ENCODE results near the gene BGN. TPM values are rescaled to one million over a fixed set of nuclear protein-coding genes. Genes with fewer than 3 reads are reported as not detected.

BGN gene
- total RNA-seq, 2 experiments from 2014 or later: not detected

- BruUV-seq (replicated peaks): no TSS peak
- POLR2A ChIA-PET: no interaction called here
Observed at GRCh38 chrX:153539171-153539978, 44.6 kb downstream of the BGN start.

GRCh38 chrX:153539979-153540358, 45.2 kb downstream of the BGN start:
- Histone ChIP-seq H3K9me3 (ENCODE audit: low read length) (no peaks in the 10 kb centered on the region), H3K79me2 (ENCODE audit: insufficient read depth, low read depth, low read length) (no peaks in the 10 kb centered on the region), H3K27ac (ENCODE audit: low read depth, low read length, poor library complexity, severe bottlenecking) (no peak overlapping the region), H3K4me1 (ENCODE audit: insufficient read depth, low read length, poor library complexity, severe bottlenecking) (no peaks in the 10 kb centered on the region), H3K36me3 (ENCODE audit: insufficient read depth, low read length) (no peaks in the 10 kb centered on the region), H2AFZ (ENCODE audit: low read length) (no peak overlapping the region), H4K20me1 (ENCODE audit: insufficient read depth, low read length) (no peaks in the 10 kb centered on the region), H3K4me2 (ENCODE audit: low read length) (no peak overlapping the region), H3K4me3 (ENCODE audit: low read depth, low read length, poor library complexity, severe bottlenecking) (no peak overlapping the region), H3K9me2 (ENCODE audit: insufficient read depth, low read length) (no peaks in the 10 kb centered on the region)
- no peak for DNase-seq (ENCODE audit: low spot score)
- BruUV-seq (replicated peaks): no TSS peak
- no peak for TF ChIP-seq CTCF (conservative IDR thresholded peaks at IDR 0.05; ENCODE audit: low read length)
- TF ChIP-seq EZH2phosphoT487 (IDR thresholded peaks at IDR 0.05; ENCODE audit: borderline replicate concordance, low read depth, low read length): no peak
- ChIA-PET CTCF (ENCODE audit: unreplicated experiment) (no interaction called here), POLR2A (interaction anchor here (0.6 kb wide), 1 partner anchor 184 kb away, joined by 3 read pairs; the partner anchor contains the start of gene BCAP31)
- intact Hi-C loops (cut with micrococcal nuclease; ENCODE audit: unreplicated experiment): loop anchor here (1.0 kb wide), 2 partner anchors 109 to 129 kb away; no protein-coding TSS in a partner anchor

More at GRCh38 chrX:153539171-153539978, 44.6 kb downstream of the BGN start:
- DNase-seq (ENCODE audit: low spot score): peak; percentile 39
- Histone ChIP-seq H3K4me1 (ENCODE audit: insufficient read depth, low read length, poor library complexity, severe bottlenecking) (no peaks in the 10 kb centered on the region), H3K79me2 (ENCODE audit: insufficient read depth, low read depth, low read length) (no peaks in the 10 kb centered on the region), H2AFZ (ENCODE audit: low read length) (no peak overlapping the region), H3K36me3 (ENCODE audit: insufficient read depth, low read length) (no peaks in the 10 kb centered on the region), H3K27ac (ENCODE audit: low read depth, low read length, poor library complexity, severe bottlenecking) (no peak overlapping the region), H3K9me3 (ENCODE audit: low read length) (no peaks in the 10 kb centered on the region), H4K20me1 (ENCODE audit: insufficient read depth, low read length) (no peaks in the 10 kb centered on the region), H3K4me2 (ENCODE audit: low read length) (no peak overlapping the region), H3K4me3 (ENCODE audit: low read depth, low read length, poor library complexity, severe bottlenecking) (no peak overlapping the region), H3K9me2 (ENCODE audit: insufficient read depth, low read length) (no peaks in the 10 kb centered on the region)
- intact Hi-C loops (cut with micrococcal nuclease; ENCODE audit: unreplicated experiment): loop anchor here (1.0 kb wide), 2 partner anchors 110 to 130 kb away; no protein-coding TSS in a partner anchor
- TF ChIP-seq CTCF (conservative IDR thresholded peaks at IDR 0.05; ENCODE audit: low read length) (peak; percentile 77), EZH2phosphoT487 (IDR thresholded peaks at IDR 0.05; ENCODE audit: borderline replicate concordance, low read depth, low read length) (no peak)
- CTCF ChIA-PET (ENCODE audit: unreplicated experiment): interaction anchor here (0.5 to 1.0 kb wide), 2 partner anchors 128 to 187 kb away, joined by 3 to 9 read pairs; no protein-coding TSS in a partner anchor

GRCh38 chrX:153544727-153545126, 49.9 kb downstream of the BGN start:
- no peak overlapping the region for H3K4me2 ChIP-seq (ENCODE audit: low read length)
- no peak overlapping the region for H3K4me3 ChIP-seq (ENCODE audit: low read depth, low read length, poor library complexity, severe bottlenecking)
- intact Hi-C loops (cut with micrococcal nuclease; ENCODE audit: unreplicated experiment): no loop called here
- H3K79me2 ChIP-seq (ENCODE audit: insufficient read depth, low read depth, low read length): no peaks in the 10 kb centered on the region
- POLR2A ChIA-PET: no interaction called here
- H3K36me3 ChIP-seq (ENCODE audit: insufficient read depth, low read length): no peaks in the 10 kb centered on the region
- no peaks in the 10 kb centered on the region for H3K9me3 ChIP-seq (ENCODE audit: low read length)
- H4K20me1 ChIP-seq (ENCODE audit: insufficient read depth, low read length): no peaks in the 10 kb centered on the region
- no peak overlapping the region for H3K27ac ChIP-seq (ENCODE audit: low read depth, low read length, poor library complexity, severe bottlenecking)
- H3K4me1 ChIP-seq (ENCODE audit: insufficient read depth, low read length, poor library complexity, severe bottlenecking): no peaks in the 10 kb centered on the region
- CTCF ChIA-PET (ENCODE audit: unreplicated experiment): no interaction called here
- H2AFZ ChIP-seq (ENCODE audit: low read length): no peak overlapping the region
- H3K9me2 ChIP-seq (ENCODE audit: insufficient read depth, low read length): no peaks in the 10 kb centered on the region
- no TSS peak for BruUV-seq (replicated peaks)
- no peak for DNase-seq (ENCODE audit: low spot score)
- TF ChIP-seq CTCF (conservative IDR thresholded peaks at IDR 0.05; ENCODE audit: low read length) (no peak), EZH2phosphoT487 (IDR thresholded peaks at IDR 0.05; ENCODE audit: borderline replicate concordance, low read depth, low read length) (no peak)
